ENCODE measurements around the gene SPECC1.
"Not testable (repeated sequence)": the region's sequence is repeated elsewhere in the genome, so short reads cannot be mapped to it uniquely, and the experiment has no call there.

The SPECC1 gene

DNA sequence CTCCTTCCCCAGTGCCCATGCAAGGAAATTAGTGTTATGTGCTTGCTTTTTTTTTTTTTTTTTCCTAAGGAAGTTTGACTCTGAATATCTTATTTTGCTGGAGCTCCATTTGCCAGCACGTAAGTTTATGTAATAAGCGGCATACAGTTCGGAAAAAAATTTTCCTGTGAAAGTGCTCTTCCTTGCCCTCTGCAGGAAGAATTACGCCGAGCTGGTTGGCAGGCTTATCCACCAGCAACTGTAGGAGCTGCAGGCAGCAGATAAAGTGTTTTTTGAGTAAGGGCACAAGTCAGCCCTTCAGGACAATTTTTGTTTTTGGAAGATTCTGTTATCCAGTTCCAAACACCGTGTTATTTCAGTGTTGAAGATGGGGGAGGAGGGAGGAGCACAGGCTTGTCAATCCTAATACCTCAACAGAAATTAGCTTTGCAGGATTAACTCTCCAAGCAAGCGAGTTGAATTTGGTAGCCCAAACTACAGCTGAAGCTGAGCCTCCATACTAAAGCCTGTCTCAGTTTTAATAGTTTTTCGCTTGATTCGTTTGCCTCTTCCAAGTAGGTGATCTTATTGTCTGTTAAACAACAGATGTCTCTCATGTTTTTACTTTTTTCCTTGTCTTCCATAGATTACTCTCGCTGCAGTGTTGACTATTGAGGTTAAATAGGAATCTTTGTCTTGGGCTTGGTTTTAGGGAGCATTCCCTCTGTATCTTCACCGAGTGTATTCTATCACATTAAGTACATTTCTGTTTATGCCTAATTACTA is 1.1 kb downstream of the SPECC1 start:
- DNase-seq: peak in 1 of 2 donors; percentile 6

DNA sequence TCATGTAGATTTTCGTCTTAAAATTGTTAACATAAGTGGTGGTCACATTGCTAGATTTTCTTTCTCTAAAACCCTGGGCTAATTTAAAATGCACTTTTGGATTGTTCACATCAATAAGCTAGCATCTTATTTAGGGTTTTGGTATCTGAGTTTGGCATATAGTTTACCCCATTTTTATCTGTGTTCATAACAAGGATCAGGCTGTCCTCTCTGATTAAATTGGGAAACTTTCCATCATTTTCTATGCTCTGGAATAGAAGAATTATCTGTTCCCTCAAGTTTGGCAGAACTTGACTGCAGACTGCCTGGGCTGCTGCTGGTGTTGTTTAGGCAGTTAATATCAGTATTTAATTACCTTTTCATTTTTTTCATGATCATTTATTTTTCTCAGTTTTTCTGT is 1.8 kb downstream of the SPECC1 start:
- no peak for DNase-seq

- DNase-seq: no peak
Measured at GRCh38 chr17:20012017-20012536, 2.9 kb downstream of the SPECC1 start.

- not testable (repeated sequence) for DNase-seq
Measured at GRCh38 chr17:20016475-20016992, 7.4 kb downstream of the SPECC1 start.

GRCh38 chr17:20022701-20023100 is 13.5 kb downstream of the SPECC1 start:
- DNase-seq: no peak

GRCh38 chr17:20026960-20027359 is 17.8 kb downstream of the SPECC1 start:
- no peak for DNase-seq

DNA sequence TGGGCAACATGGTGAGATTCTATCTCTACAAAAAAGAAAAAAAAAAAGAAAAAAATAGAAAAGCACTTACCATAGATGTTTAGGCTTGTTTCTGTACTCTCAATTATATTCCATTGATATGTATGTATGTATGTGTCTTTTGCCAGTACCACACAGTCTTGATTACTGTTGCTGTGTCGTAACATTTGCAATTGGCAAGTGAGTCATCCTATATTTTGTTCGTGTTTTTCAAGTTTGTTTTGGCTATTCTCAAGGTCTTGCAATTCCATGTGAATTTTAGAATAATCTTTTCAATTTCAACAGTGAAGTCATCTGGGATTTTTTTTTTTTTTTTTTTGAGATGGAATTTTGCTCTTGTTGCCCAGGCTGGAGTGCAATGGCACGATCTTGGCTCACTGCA is 19.3 kb downstream of the SPECC1 start:
- DNase-seq: no peak

GRCh38 chr17:20032636-20033035 is 23.5 kb downstream of the SPECC1 start:
- no peak for DNase-seq

DNA sequence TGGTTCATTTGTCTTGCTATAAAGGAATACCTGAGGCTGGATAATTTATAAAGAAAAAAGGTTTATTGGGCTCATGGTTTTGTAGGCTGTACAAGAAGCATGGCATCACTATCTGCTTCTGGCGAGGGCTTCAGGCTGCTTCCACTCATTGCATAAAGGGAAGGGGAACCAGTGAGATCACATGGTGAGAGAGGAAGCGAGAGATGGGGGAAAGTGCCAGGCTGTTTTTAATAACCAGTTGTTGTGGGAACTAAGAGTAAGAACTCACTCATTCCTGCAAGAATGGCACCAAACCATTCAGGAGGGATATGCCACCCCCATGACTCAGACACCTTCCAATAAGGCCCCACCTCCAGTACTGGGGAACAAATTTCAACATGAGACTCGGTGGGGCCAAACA is 24.3 kb downstream of the SPECC1 start:
- no peak for DNase-seq

DNA sequence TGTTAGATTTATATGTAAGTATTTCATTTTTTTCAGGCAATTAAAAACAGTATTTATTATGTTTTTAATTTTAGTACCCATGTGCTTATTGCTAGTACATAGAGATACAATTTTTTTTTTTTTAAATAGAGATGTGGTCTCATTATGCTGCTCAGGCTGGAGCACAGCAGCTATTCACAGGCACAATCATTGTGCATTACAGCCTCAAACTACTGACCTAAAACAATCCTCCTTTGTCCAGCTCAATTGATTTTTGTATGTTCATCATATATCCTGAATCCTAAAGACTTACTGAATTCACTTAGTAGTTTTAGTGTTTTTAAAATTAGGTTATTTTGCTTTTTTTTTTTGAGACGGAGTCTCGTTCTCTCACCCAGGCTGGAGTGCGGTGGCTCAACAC is 26.3 kb downstream of the SPECC1 start:
- no peak for DNase-seq

- DNase-seq: not testable (repeated sequence)
Measured at GRCh38 chr17:20037286-20037685, 28.1 kb downstream of the SPECC1 start.

DNA sequence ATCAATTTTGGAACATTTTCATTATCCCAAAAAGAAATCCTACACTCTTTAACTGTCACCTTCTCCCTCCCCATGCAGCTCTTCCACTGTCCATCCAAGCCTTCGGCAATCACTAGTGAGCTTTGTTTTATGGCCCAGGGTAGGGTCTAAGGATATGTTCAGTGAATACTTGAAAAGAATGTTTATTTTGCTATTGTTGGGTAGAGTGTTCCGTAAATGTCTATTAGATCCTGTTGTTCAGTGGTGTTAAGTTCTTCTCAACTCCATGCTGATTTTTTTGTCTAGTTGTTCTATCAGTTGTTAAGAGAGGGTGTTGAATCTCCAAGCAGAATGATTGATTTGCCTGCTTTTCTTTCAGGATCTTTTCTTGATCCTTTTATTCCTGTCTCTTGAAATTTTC is 29.9 kb downstream of the SPECC1 start:
- no peak for DNase-seq

- no peak for DNase-seq
Measured at GRCh38 chr17:20040216-20040615, 31.1 kb downstream of the SPECC1 start.

GRCh38 chr17:20043021-20043420 is 33.9 kb downstream of the SPECC1 start:
- peak in 1 of 2 donors; percentile 22 for DNase-seq

DNA sequence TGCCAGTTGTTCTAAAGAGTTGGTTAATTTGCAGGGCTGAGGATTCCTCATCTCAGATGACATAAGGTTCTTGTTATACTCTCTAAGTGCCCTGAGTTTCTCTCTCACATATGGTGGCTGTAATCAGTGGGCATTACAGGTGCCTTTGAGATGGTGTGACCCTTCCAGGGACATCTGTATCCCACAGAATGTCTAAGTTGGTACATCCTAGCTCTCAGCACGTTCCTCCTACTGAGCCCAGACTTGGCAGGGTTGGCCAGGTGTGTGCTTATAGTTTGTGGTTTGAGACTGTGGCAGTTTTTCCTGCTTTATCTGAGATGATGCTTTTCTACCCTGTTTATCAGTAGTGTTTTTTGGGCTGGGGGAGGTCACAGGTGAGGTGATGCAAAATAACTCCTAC is 36.3 kb downstream of the SPECC1 start:
- no peak for DNase-seq

DNA sequence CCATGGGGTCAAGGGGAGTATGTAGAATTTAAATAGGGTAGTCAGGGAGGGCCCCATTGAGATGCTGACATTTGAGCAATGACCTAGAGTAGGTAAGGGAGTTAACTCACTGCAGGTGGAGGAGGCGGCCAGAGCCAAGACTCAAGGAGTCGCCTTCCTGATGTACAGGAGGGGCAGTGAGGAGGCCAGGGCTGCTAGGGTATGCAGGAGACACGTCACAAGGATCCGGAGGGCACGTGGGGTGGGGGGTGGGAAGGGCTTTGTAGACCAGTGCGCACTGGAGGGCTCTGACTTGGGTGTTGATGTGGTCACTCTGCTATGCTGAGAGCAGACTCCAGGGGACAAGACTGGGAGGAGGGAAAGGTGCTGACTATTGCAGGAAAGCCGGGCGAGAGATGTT is 37.5 kb downstream of the SPECC1 start:
- DNase-seq: no peak

GRCh38 chr17:20051624-20052023 is 42.5 kb downstream of the SPECC1 start:
- DNase-seq: no peak

DNA sequence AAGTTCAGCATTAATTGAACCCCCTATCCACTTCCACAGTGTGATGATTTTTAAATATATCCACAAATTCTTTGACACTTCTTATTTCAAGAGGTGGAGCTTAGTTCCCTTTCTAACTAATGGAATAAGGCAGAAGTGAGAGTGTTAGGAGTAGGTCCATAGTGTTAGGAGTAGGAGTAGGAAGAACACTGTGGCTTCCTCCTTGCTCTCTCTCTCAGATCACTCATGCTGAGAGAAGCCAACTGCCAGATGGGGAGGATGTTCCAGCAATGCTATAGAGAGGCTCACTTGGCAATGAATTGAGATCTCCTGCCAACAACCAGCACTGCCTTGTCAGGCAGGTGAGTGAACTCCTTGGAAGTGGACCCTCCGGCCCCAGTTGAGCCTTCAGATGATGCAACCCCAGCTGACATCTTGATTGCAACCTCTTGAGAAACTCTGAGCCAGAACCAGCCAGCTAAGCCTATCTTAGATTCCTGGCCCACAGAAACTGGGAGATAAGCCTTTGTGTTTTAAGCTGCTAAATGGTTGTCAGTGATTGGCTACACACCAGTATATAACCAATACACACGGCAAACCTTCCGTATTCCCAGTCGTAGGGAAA is 44.3 kb downstream of the SPECC1 start:
- no peak for DNase-seq

DNA sequence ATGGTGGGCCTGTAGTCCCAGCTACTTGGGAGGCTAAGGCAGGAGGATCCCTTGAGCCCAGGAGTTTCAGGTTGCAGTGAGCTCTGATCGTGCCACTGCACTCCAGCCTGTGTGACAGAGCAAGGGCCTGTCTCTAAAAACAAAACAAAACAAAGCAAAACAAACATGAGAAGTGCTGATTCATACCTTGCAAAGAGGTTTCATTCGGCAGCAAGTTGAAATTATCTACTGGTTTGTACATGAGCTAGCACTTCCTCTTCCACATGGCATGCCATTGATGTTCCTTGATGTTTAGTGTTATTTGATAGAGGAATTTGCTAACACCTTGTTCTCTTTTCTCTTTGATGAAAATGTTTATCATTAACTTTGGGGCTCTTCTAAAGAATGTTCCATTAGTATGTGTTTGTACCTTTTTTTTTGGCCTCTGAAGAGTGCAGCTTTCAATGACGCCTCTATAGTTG is 50.6 kb downstream of the SPECC1 start:
- no peak for DNase-seq

GRCh38 chr17:20063665-20064648 is 54.8 kb downstream of the SPECC1 start:
- peak in 1 of 2 donors; percentile 39 for DNase-seq

DNA sequence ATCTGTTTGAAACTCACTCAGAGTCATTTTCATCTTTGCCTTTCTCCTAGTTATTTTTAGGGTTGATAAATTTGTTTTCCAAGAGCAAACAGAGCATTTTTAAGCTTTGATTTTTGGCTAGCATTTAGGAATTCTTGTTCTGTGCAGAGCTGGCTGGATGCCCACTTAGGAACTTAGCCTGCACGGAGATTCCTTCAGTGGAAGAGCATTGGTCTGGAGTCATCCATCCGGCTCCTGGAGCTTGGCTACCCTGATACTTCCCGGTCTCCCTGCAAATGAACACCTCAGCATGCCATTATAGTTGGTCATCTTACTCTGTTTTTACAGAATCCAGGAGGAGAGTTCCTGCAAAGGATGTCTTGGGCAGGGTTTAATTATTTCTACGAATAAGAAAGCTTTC is 57.1 kb downstream of the SPECC1 start:
- DNase-seq: no peak

DNA sequence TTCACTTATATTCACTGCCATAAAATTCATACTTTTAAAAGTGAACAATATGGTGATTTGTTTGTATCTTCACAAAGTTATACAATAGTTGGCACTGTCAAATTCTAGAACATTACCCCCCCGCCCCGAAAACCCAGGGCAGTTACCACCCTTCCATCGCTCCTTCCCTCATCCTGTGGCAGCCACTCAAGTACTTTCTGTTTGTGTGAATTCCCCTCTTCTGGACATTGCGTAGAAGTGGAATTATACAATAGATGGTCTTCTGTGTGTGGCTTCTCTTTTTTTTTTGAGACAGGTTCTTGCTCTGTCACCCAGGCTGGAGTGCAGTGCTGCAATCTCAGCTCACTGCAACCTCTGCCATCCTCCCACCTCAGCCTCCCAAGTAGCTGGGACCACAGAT is 58.6 kb downstream of the SPECC1 start:
- no peak for DNase-seq

- no peak for DNase-seq
Measured at GRCh38 chr17:20068445-20068844, 59.3 kb downstream of the SPECC1 start.
